Measurements from ENCODE around the gene SLAMF1. TPM values are rescaled to one million over a fixed set of nuclear protein-coding genes. Genes with fewer than 3 reads are reported as not detected.
"Not testable (repeated sequence)": the region's sequence is repeated elsewhere in the genome, so short reads cannot be mapped to it uniquely, and the experiment has no call there.

SLAMF1 gene
- total and polyA plus RNA-seq, 4 donors, result 0.09 to 1.1 (median 0.17) TPM

GRCh38 chr1:160588468-160588867 is 58.4 kb downstream of the SLAMF1 start:
- Histone ChIP-seq H3K4me3 (ENCODE audit: low read depth in 1 of 3, low read length in 3 of 3) (no peak overlapping the region), H3K27ac (ENCODE audit: low read depth in 1 of 2, low read length in 2 of 2) (peak overlapping the region in 1 of 2 donors; percentile 35), H3K4me1 (ENCODE audit: control insufficient read depth in 4 of 4, insufficient read depth in 4 of 4, low read length in 3 of 4) (peaks cover 0 to 20% (median 12%) of the 10 kb centered on the region in 4 donors), H3K9ac (ENCODE audit: low read depth in 1 of 2, low read length in 2 of 2) (no peak overlapping the region), H3K9me3 (ENCODE audit: control insufficient read depth in 4 of 4, low read length in 3 of 4) (no peaks in the 10 kb centered on the region), H3K27me3 (ENCODE audit: control insufficient read depth in 4 of 4, insufficient read depth in 4 of 4, low read length in 3 of 4) (no peaks in the 10 kb centered on the region), H3K36me3 (ENCODE audit: control insufficient read depth in 4 of 4, insufficient read depth in 3 of 4, low read depth in 1 of 4, low read length in 3 of 4) (no peaks in the 10 kb centered on the region)
- WGBS, result 48% methylated on average over 6 of the region's 6 CpGs
- TF ChIP-seq RXRA (IDR thresholded peaks at IDR 0.05) (peak in 1 of 2 donors; percentile 56), HNF4A (conservative IDR thresholded peaks at IDR 0.05) (peak in 1 of 2 donors; percentile 10), ATF3 (IDR thresholded peaks at IDR 0.05) (no peak), FOXA1 (IDR thresholded peaks at IDR 0.05) (no peak)
- no peak for DNase-seq (ENCODE audit: low spot score)

- Histone ChIP-seq H3K4me3 (ENCODE audit: low read depth in 1 of 3, low read length in 3 of 3) (no peak overlapping the region), H3K9me3 (ENCODE audit: control insufficient read depth in 4 of 4, low read length in 3 of 4) (peaks cover 0 to 5% (median 0%) of the 10 kb centered on the region in 4 donors), H3K9ac (ENCODE audit: low read depth in 1 of 2, low read length in 2 of 2) (no peak overlapping the region), H3K4me1 (ENCODE audit: control insufficient read depth in 4 of 4, insufficient read depth in 4 of 4, low read length in 3 of 4) (peaks cover 0 to 20% (median 12%) of the 10 kb centered on the region in 4 donors), H3K27me3 (ENCODE audit: control insufficient read depth in 4 of 4, insufficient read depth in 4 of 4, low read length in 3 of 4) (no peaks in the 10 kb centered on the region), H3K36me3 (ENCODE audit: control insufficient read depth in 4 of 4, insufficient read depth in 3 of 4, low read depth in 1 of 4, low read length in 3 of 4) (no peaks in the 10 kb centered on the region), H3K27ac (ENCODE audit: low read depth in 1 of 2, low read length in 2 of 2) (no peak overlapping the region)
- DNase-seq (ENCODE audit: low spot score), result no peak
- TF ChIP-seq ATF3 (IDR thresholded peaks at IDR 0.05) (no peak), JUND (IDR thresholded peaks at IDR 0.05) (peak in 1 of 2 donors; percentile 63), TAF1 (conservative IDR thresholded peaks at IDR 0.05) (no peak), HNF4G (IDR thresholded peaks at IDR 0.05) (no peak), FOXA2 (IDR thresholded peaks at IDR 0.05) (peak; percentile 66), HNF4A (conservative IDR thresholded peaks at IDR 0.05) (peak; percentile 80 to 87), CTCF (IDR thresholded peaks at IDR 0.05; ENCODE audit: low read depth, low read length, missing input control) (no peak), RXRA (IDR thresholded peaks at IDR 0.05) (peak; percentile 29 to 70), REST (IDR thresholded peaks at IDR 0.05) (peak; percentile 26), FOXA1 (IDR thresholded peaks at IDR 0.05) (no peak), NR2F2 (IDR thresholded peaks at IDR 0.05) (no peak), EGR1 (IDR thresholded peaks at IDR 0.05; ENCODE audit: low read depth in 2 of 2) (no peak), MAX (IDR thresholded peaks at IDR 0.05) (no peak), ZBTB33 (IDR thresholded peaks at IDR 0.05) (no peak), GABPA (IDR thresholded peaks at IDR 0.05 in 1 of 2, conservative IDR thresholded peaks at IDR 0.05 in 1 of 2) (no peak), SP1 (IDR thresholded peaks at IDR 0.05) (peak; percentile 55), RAD21 (IDR thresholded peaks at IDR 0.05) (no peak), YY1 (IDR thresholded peaks at IDR 0.05) (peak; percentile 40)
- WGBS, result 25% methylated on average over 1 of the region's 1 CpG
Measured at GRCh38 chr1:160584784-160585183, 62.1 kb downstream of the SLAMF1 start.

GRCh38 chr1:160582976-160583375 is 63.9 kb downstream of the SLAMF1 start:
- H3K9me3 ChIP-seq (ENCODE audit: control insufficient read depth in 4 of 4, low read length in 3 of 4); H3K27ac ChIP-seq (ENCODE audit: low read depth in 1 of 2, low read length in 2 of 2); H3K9ac ChIP-seq (ENCODE audit: low read depth in 1 of 2, low read length in 2 of 2); H3K4me3 ChIP-seq (ENCODE audit: low read depth in 1 of 3, low read length in 3 of 3); H3K27me3 ChIP-seq (ENCODE audit: control insufficient read depth in 4 of 4, insufficient read depth in 4 of 4, low read length in 3 of 4); DNase-seq (ENCODE audit: low spot score); H3K36me3 ChIP-seq (ENCODE audit: control insufficient read depth in 4 of 4, insufficient read depth in 3 of 4, low read depth in 1 of 4, low read length in 3 of 4): not testable (repeated sequence)
- peaks cover 0 to 12% (median 8%) of the 10 kb centered on the region in 4 donors for H3K4me1 ChIP-seq (ENCODE audit: control insufficient read depth in 4 of 4, insufficient read depth in 4 of 4, low read length in 3 of 4)
- 98% methylated on average over 2 of the region's 2 CpGs for WGBS
